GM19463 (cell line): Measurements from ENCODE around the gene TBL2.
"Not testable (repeated sequence)": the region's sequence is repeated elsewhere in the genome, so short reads cannot be mapped to it uniquely, and the experiment has no call there.

Experiments
- ATAC-seq: cut with Tn5 transposase; IDR thresholded peaks from one replicate; pipeline ENCODE4 v1.9.1; 2021; ENCODE audit warnings: mild to moderate bottlenecking, moderate library complexity; ENCODE audit not compliant: unreplicated experiment

Gene TBL2

GRCh38 chr7:73578342-73579128 is at the start of gene TBL2:
TBL2 (minus strand) TSS chr7:73578579; CDS start chr7:73578549, 30 bp downstream.
- peak; percentile 87 for ATAC-seq

GRCh38 chr7:73626814-73627213 is 48.4 kb upstream of the TBL2 start:
- no peak for ATAC-seq

GRCh38 chr7:73625276-73625675 is 46.9 kb upstream of the TBL2 start:
- no peak for ATAC-seq

GRCh38 chr7:73624669-73625001 is 46.3 kb upstream of the TBL2 start:
- no peak for ATAC-seq

- no peak for ATAC-seq
These were observed 45.7 kb upstream of the TBL2 start, which contains the start of gene MLXIPL for GRCh38 chr7:73623798-73624668. MLXIPL (minus strand) TSS chr7:73624522; CDS start chr7:73624492, 30 bp downstream.

GRCh38 chr7:73622909-73623797 is 44.8 kb upstream of the TBL2 start:
- no peak for ATAC-seq

GRCh38 chr7:73622527-73622908 is 44.1 kb upstream of the TBL2 start:
- ATAC-seq = no peak

- no peak for ATAC-seq
These were observed 43.0 kb upstream of the TBL2 start for GRCh38 chr7:73621168-73622063.

GRCh38 chr7:73619394-73619793 is 41.0 kb upstream of the TBL2 start:
- not testable (repeated sequence) for ATAC-seq

GRCh38 chr7:73618538-73618937 is 40.2 kb upstream of the TBL2 start:
- no peak for ATAC-seq

- not testable (repeated sequence) for ATAC-seq
These were observed 39.1 kb upstream of the TBL2 start for GRCh38 chr7:73617520-73617919.

- ATAC-seq = no peak
These were observed 37.5 kb upstream of the TBL2 start for GRCh38 chr7:73615886-73616285.

GRCh38 chr7:73614937-73615336 is 36.6 kb upstream of the TBL2 start:
- ATAC-seq = not testable (repeated sequence)

- no peak for ATAC-seq
These were observed 35.8 kb upstream of the TBL2 start for GRCh38 chr7:73613954-73614735.

GRCh38 chr7:73612598-73613269 is 34.4 kb upstream of the TBL2 start:
- ATAC-seq = no peak

- no peak for ATAC-seq
These were observed 32.7 kb upstream of the TBL2 start for GRCh38 chr7:73611017-73611555.

GRCh38 chr7:73610105-73610504 is 31.7 kb upstream of the TBL2 start:
- ATAC-seq = no peak

- not testable (repeated sequence) for ATAC-seq
These were observed 29.3 kb upstream of the TBL2 start for GRCh38 chr7:73607692-73607983.
